GM12801 (cell line): ENCODE measurements around the gene RPS27L.

Experiments used
- TF ChIP-seq, protein P1 (sequence below): IDR thresholded peaks from one replicate; pipeline ENCODE4 v1.5.1; 2011; ENCODE audit warnings: control low read depth; ENCODE audit not compliant: insufficient read length; ENCODE audit errors: extremely low read depth

Gene RPS27L

DNA sequence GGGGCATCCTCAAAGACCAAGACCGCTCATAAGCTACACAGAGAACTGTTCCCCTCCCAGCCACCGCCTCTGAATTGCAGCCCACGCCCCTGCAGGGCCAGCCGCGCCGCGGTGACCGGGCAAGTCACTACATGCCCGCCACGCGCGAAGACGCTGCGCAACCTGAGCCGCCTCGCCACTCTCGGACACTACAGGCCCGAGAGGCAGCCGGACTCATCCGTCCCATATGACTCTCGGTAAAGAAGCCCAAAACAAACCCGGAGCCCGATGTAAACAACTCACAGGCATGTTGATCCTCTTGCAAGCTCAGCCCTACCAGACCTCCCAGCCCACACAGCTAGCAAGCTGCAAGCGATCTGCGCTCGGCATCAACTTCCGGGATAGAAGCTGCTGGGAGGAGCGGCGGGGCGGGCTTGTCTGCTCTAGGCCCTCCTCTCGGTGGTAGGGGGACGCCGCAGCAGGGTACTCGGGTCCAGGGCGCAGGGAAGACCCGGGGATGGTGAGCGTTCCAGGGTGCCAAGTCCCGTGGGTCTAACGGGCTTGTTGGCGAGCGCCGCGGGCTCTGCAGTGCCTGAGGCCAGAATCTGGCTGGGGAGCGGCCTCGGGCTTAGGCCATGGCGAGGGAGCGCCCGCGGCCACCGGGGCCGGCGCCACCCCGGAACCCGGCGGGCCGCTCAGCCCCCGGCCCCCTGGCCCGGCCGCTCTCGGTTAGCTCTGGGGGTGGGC lies at the start of gene RPS27L:
TSS of gene RPS27L (minus strand) at position 360 of the 726 bp plus-strand sequence. CDS start at position 288, 72 bp downstream.
- TF ChIP-seq, protein P1, sequence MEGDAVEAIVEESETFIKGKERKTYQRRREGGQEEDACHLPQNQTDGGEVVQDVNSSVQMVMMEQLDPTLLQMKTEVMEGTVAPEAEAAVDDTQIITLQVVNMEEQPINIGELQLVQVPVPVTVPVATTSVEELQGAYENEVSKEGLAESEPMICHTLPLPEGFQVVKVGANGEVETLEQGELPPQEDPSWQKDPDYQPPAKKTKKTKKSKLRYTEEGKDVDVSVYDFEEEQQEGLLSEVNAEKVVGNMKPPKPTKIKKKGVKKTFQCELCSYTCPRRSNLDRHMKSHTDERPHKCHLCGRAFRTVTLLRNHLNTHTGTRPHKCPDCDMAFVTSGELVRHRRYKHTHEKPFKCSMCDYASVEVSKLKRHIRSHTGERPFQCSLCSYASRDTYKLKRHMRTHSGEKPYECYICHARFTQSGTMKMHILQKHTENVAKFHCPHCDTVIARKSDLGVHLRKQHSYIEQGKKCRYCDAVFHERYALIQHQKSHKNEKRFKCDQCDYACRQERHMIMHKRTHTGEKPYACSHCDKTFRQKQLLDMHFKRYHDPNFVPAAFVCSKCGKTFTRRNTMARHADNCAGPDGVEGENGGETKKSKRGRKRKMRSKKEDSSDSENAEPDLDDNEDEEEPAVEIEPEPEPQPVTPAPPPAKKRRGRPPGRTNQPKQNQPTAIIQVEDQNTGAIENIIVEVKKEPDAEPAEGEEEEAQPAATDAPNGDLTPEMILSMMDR = no peak

DNA sequence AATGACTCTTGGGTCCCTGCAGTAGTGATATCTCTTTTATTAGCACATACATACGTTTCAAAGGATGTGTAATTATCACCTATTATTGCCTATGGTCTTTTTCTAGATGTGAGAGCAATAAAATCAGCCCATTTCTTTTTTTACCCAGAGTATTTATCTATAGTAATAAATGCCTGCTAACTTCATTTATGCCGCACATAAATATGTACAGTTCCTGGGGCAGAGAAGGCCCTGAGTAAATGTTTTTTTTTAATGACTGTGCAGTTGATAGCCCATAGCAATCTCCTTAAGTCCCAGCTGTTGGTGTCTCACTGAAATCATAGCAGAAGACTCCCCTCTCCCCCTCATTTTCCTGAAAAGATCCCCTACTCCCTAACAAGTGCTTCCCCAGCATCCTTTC lies 48.8 kb upstream of the RPS27L start:
- TF ChIP-seq, protein P1 = no peak

DNA sequence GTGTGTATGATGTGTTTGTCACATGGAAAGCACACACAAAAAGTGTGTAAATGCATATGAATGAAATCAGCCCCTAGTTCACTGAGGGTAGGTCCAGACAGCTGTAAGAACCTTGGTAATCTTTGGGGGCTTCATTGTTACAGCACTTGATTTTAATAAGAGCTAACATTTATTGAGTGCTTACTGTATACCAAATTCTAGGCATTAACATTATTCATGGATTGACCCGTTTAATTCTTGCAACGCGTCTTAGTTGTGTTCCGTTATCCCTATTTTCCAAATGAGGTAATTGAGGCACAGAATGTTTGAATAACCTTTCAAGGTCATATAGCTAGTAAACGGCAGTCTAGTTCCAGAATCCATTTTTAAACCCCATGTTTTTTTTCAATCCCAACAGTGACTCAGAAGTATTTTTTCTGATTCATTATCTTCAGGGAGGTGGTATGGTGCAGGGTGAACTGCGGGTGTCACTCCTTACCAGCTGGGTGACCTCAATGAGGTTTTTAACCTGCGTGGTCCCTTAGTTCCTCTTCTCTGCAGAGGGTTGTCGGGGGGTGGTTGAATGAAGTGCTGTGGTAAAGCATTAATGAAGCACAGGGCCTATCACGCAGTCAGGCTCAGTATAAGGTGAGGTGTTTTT lies 46.3 kb upstream of the RPS27L start:
- TF ChIP-seq, protein P1 = no peak

- TF ChIP-seq, protein P1 = no peak
Observed at GRCh38 chr15:63202861-63203260, 45.6 kb upstream of the RPS27L start.

GRCh38 chr15:63200464-63201249 lies 43.4 kb upstream of the RPS27L start:
- TF ChIP-seq, protein P1 = no peak

DNA sequence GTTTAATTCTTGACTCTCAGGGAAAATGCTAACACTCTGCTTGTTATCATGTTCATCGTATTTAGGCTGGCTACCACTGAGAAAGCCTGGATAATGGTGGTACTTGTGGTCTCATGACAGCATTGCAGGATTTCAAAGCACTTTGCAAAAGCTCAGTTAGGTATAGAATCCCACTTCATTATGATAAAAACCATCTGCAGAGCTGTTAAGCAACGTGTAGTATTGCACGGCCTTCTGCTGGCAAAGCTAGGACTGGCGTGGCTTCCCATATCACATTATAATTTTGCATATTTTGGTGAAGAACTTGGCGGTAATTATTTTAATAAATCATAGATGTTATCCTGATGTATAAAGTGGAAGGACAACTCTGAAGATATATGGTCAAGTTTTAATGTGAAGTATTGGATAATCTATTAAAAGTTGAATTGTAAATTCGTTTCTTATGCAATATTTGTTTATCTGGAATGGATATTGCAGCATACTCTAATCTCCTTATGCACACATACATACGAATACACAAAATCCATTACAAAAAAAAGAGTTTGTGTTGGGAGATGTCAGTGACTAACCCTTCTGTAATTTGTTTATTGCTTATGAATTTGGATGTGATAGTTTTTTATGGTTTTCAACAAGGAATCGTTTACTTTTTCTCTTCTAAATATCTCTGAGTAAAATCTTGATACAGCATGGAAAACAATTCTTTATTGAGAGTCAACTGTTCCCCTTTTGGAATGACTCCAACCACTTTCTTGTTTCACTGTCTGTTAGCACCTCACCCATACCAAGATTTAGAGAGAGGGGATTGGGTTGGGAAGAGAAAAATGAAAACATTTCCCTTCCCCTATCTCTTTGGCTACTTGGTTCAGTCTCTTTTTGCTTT lies 41.3 kb upstream of the RPS27L start:
- TF ChIP-seq, protein P1 = no peak
